ENCODE results near the gene FBXW12. TPM values are rescaled to one million over a fixed set of nuclear protein-coding genes. Genes with fewer than 3 reads are reported as not detected.
A peak's percentile ranks its signal among the peaks of the same experiment; 100 is the strongest.

The FBXW12 gene
- total and polyA plus RNA-seq, 2 experiments from 2014 or later = not detected

- H3K27ac ChIP-seq = peak overlapping the region; percentile 96
- H2AFZ ChIP-seq = no peak overlapping the region
- TF ChIP-seq EZH2 (IDR thresholded peaks at IDR 0.05; ENCODE audit: borderline replicate concordance) (no peak), CTCF (IDR thresholded peaks at IDR 0.05; ENCODE audit: poor library complexity) (no peak), EZH2phosphoT487 (IDR thresholded peaks at IDR 0.05; ENCODE audit: low read depth, severe bottlenecking, unreplicated experiment) (no peak)
- peaks cover 42% of the 10 kb centered on the region for H3K79me2 ChIP-seq
- peak; percentile 79 for DNase-seq (ENCODE audit: low spot score)
- no peaks in the 10 kb centered on the region for H3K27me3 ChIP-seq
- H4K20me1 ChIP-seq (ENCODE audit: insufficient read depth, poor library complexity, severe bottlenecking) = no peaks in the 10 kb centered on the region
- H3K9me2 ChIP-seq (replicated peaks; ENCODE audit: insufficient read depth) = no peaks in the 10 kb centered on the region
- no peaks in the 10 kb centered on the region for H3K9me3 ChIP-seq (ENCODE audit: low read depth)
- H3K4me2 ChIP-seq = peak overlapping the region; percentile 71
- H3K4me1 ChIP-seq (ENCODE audit: insufficient read depth) = peaks cover 49% of the 10 kb centered on the region
- 65% methylated on average over 12 of the region's 12 CpGs for WGBS (ENCODE audit: low lambda C conversion rate, missing lambda C conversion rate)
- no peak overlapping the region for H3K4me3 ChIP-seq
- no peaks in the 10 kb centered on the region for H3K36me3 ChIP-seq (replicated peaks; ENCODE audit: insufficient read depth, low read depth)
These were observed 61.6 kb downstream of the FBXW12 start for GRCh38 chr3:48433472-48434118.

GRCh38 chr3:48434591-48435222 lies 62.7 kb downstream of the FBXW12 start:
- Histone ChIP-seq H3K9me2 (replicated peaks; ENCODE audit: insufficient read depth) (no peaks in the 10 kb centered on the region), H3K27ac (peak overlapping the region; percentile 95), H3K27me3 (no peaks in the 10 kb centered on the region), H3K4me1 (ENCODE audit: insufficient read depth) (peaks cover 49% of the 10 kb centered on the region), H3K4me2 (peak overlapping the region; percentile 16), H2AFZ (no peak overlapping the region), H3K9me3 (ENCODE audit: low read depth) (no peaks in the 10 kb centered on the region), H3K4me3 (no peak overlapping the region), H3K36me3 (replicated peaks; ENCODE audit: insufficient read depth, low read depth) (no peaks in the 10 kb centered on the region), H3K79me2 (peaks cover 47% of the 10 kb centered on the region), H4K20me1 (ENCODE audit: insufficient read depth, poor library complexity, severe bottlenecking) (no peaks in the 10 kb centered on the region)
- DNase-seq (ENCODE audit: low spot score) = no peak
- TF ChIP-seq EZH2phosphoT487 (IDR thresholded peaks at IDR 0.05; ENCODE audit: low read depth, severe bottlenecking, unreplicated experiment) (no peak), EZH2 (IDR thresholded peaks at IDR 0.05; ENCODE audit: borderline replicate concordance) (no peak), CTCF (IDR thresholded peaks at IDR 0.05; ENCODE audit: poor library complexity) (no peak)
- WGBS (ENCODE audit: low lambda C conversion rate, missing lambda C conversion rate) = 87% methylated on average over 15 of the region's 15 CpGs

GRCh38 chr3:48435223-48435595 lies 63.2 kb downstream of the FBXW12 start:
- Histone ChIP-seq H4K20me1 (ENCODE audit: insufficient read depth, poor library complexity, severe bottlenecking) (no peaks in the 10 kb centered on the region), H3K9me3 (ENCODE audit: low read depth) (no peaks in the 10 kb centered on the region), H2AFZ (no peak overlapping the region), H3K4me3 (no peak overlapping the region), H3K36me3 (replicated peaks; ENCODE audit: insufficient read depth, low read depth) (no peaks in the 10 kb centered on the region), H3K27ac (peak overlapping the region; percentile 95), H3K79me2 (peaks cover 47% of the 10 kb centered on the region), H3K4me1 (ENCODE audit: insufficient read depth) (peaks cover 47% of the 10 kb centered on the region), H3K27me3 (no peaks in the 10 kb centered on the region), H3K4me2 (no peak overlapping the region), H3K9me2 (replicated peaks; ENCODE audit: insufficient read depth) (no peaks in the 10 kb centered on the region)
- no peak for DNase-seq (ENCODE audit: low spot score)
- WGBS (ENCODE audit: low lambda C conversion rate, missing lambda C conversion rate) = 97% methylated on average over 4 of the region's 4 CpGs
- TF ChIP-seq CTCF (IDR thresholded peaks at IDR 0.05; ENCODE audit: poor library complexity) (no peak), EZH2 (IDR thresholded peaks at IDR 0.05; ENCODE audit: borderline replicate concordance) (no peak)
